PC-3 (cell line): Measurements from ENCODE around the gene TLDC2. TPM values are rescaled to one million over a fixed set of nuclear protein-coding genes. Genes with fewer than 3 reads are reported as not detected.

Experiments used
- ATAC-seq: fragments of 200-7000 bp; cut with Tn5 transposase; 2 replicates; pipeline ENCODE4 v1.9.1; 2020; ENCODE audit warnings: mild to moderate bottlenecking, moderate library complexity
- BruUV-seq: library from RNA; stranded (reverse); fragments of 400-500 nt; replicated peaks from 2 replicates; lab custom pipeline; 2021; lab: Mats Ljungman, UMichigan
- CTCF ChIA-PET: fragments of 300-600 bp; sonication (Branson Sonifier 250); formaldehyde crosslinking; loops from one replicate; lab custom pipeline; 2022; ENCODE audit warnings: antibody characterized with exemption; lab: Charles Lee
- POLR2A ChIA-PET: fragments of 300-600 bp; sonication (Branson Sonifier 250); formaldehyde crosslinking; loops from one replicate; lab custom pipeline; 2022; ENCODE audit warnings: antibody characterized with exemption; ENCODE audit not compliant: unreplicated experiment; lab: Charles Lee
- DNase-seq: peaks from one replicate; pipeline ENCODE4 v3.0.0-alpha.2; 2015
- H2AFZ ChIP-seq: fragments of 300-600 bp; sonication (generic); 2 replicates; pipeline ENCODE4 v1.6.0; 2016; ENCODE audit warnings: antibody characterized with exemption, low read length
- H3F3A ChIP-seq: fragments of 300-600 bp; sonication (generic); one replicate; pipeline ENCODE4 v1.6.0; 2017; ENCODE audit warnings: antibody characterized with exemption, low read length, control low read depth, mild to moderate bottlenecking; ENCODE audit not compliant: unreplicated experiment
- H3K27ac ChIP-seq: fragments of 300-600 bp; sonication (generic); 2 replicates; pipeline ENCODE4 v1.5.1; 2016; ENCODE audit warnings: mild to moderate bottlenecking, low read length
- H3K27me3 ChIP-seq: fragments of 300-600 bp; sonication (generic); 2 replicates; pipeline ENCODE4 v1.6.1; 2016; ENCODE audit warnings: low read length, mixed read lengths
- H3K36me3 ChIP-seq: fragments of 300-600 bp; sonication (generic); 2 replicates; pipeline ENCODE4 v1.6.1; 2016; ENCODE audit warnings: low read depth, mixed run types, low read length, mixed read lengths
- H3K4me1 ChIP-seq: fragments of 300-600 bp; sonication (generic); 2 replicates; pipeline ENCODE4 v1.5.1; 2016; ENCODE audit warnings: low read length; ENCODE audit not compliant: insufficient read depth
- H3K4me2 ChIP-seq: fragments of 300-600 bp; sonication (generic); 2 replicates; pipeline ENCODE4 v1.6.0; 2016; ENCODE audit warnings: low read length
- H3K4me3 ChIP-seq: fragments of 300-600 bp; sonication (generic); 2 replicates; pipeline ENCODE4 v1.5.1; 2016; ENCODE audit warnings: mild to moderate bottlenecking, low read length, mixed read lengths
- H3K79me2 ChIP-seq: fragments of 300-600 bp; sonication (generic); 2 replicates; pipeline ENCODE4 v1.6.1; 2017; ENCODE audit warnings: low read length, mixed read lengths
- H3K9ac ChIP-seq: fragments of 300-600 bp; sonication (generic); 2 replicates; pipeline ENCODE4 v1.6.0; 2016; ENCODE audit warnings: mild to moderate bottlenecking, low read length
- H3K9me2 ChIP-seq: fragments of 300-600 bp; sonication (generic); replicated peaks from 2 replicates; pipeline ENCODE4 v1.6.1; 2016; ENCODE audit warnings: mixed run types, low read length, mixed read lengths
- H3K9me3 ChIP-seq: fragments of 300-600 bp; sonication (generic); 2 replicates; pipeline ENCODE4 v1.6.1; 2016; ENCODE audit warnings: low read length, mixed read lengths
- H4K20me1 ChIP-seq: fragments of 300-600 bp; sonication (generic); 2 replicates; pipeline ENCODE4 v1.6.1; 2016; ENCODE audit warnings: low read length, mixed read lengths
- CTCF ChIP-seq: fragments of 300-600 bp; sonication (generic); conservative IDR thresholded peaks from 2 replicates; pipeline ENCODE4 v1.5.1; 2017; ENCODE audit warnings: antibody characterized with exemption, low read depth, mild to moderate bottlenecking, low read length
- EZH2 ChIP-seq: fragments of 300-600 bp; sonication (generic); IDR thresholded peaks from one replicate; pipeline ENCODE4 v1.6.1; 2017; ENCODE audit warnings: antibody characterized with exemption, mild to moderate bottlenecking, low read length; ENCODE audit not compliant: unreplicated experiment
- EZH2phosphoT487 ChIP-seq: fragments of 300-600 bp; sonication (generic); IDR thresholded peaks from 2 replicates; pipeline ENCODE4 v1.6.1; 2018; ENCODE audit warnings: mild to moderate bottlenecking, antibody characterized with exemption, low read length, borderline replicate concordance
- intact Hi-C: fragments of 100-400 bp; cut with micrococcal nuclease; formaldehyde crosslinking; loops from 2 replicates; pipeline ENCODE4 v1.9.0; 2023
- total RNA-seq: library from RNA; depleted of rRNA; stranded (reverse); fragments of >200 nt; gene quantifications from 2 replicates; pipeline ENCODE4 v1.2.3, GENCODE V29; 2014

The TLDC2 gene
- total RNA-seq, 1 experiment from 2014 or later = not detected

DNA sequence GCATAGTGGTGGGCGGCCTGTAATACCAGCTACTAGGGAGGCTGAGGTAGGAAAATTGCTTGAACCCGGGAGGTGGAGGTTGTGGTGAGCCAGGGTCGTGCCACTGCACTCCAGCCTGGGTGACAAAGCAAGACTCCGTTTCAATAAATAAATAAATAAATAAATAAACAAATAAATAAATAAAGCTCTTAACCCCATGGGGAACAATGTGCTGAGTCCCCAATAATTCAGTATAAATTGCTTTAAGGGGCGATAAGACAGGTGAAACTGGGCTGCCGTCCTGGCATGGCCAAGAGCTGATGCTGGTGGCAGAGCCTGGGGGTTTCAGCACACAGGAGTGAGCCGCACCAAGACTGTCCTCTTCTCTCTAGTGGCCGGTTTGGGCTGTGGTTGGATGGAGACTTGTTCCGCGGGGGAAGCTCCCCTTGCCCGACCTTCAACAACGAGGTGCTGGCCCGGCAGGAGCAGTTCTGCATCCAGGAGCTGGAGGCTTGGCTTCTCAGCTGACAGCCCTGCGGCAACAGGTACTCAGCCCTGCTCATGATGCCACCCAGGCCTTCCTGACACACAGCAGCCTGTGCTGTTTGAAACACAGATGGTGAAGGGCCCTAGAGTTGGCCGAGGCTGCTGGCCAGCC lies 13.1 kb downstream of the TLDC2 start:
- intact Hi-C loops = loop anchor here (5.0 kb wide), 1 partner anchor 52 kb away; no protein-coding TSS in a partner anchor
- no peak for TF ChIP-seq EZH2phosphoT487
- no peak for TF ChIP-seq CTCF
- TF ChIP-seq EZH2 = no peak
- no TSS peak for BruUV-seq

DNA sequence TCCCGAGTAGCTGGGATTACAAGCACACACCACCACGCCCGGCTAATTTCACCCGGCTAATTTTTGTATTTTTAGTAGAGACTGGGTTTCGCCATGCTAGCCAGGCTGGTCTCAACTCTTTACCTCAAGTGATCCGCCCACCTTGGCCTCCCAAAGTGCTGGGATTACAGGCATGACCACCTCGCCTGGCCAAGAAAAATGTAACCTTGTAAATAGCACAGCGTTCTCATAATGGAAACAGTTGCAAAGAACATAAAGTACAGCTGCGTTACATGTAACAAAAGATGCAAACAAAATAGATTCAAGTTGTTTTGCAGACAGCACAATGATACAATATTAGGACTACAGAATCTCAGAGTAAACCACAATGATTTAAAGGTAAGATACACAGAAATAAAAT lies 14.6 kb downstream of the TLDC2 start:
- TF ChIP-seq EZH2phosphoT487 = no peak
- CTCF ChIA-PET = no interaction called here
- H3F3A ChIP-seq = no peaks in the 10 kb centered on the region

More for the DNA sequence above, 13.1 kb downstream of the TLDC2 start:
- Histone ChIP-seq H2AFZ (no peak overlapping the region), H3K9me3 (no peaks in the 10 kb centered on the region), H3K9me2 (no peaks in the 10 kb centered on the region), H4K20me1 (no peaks in the 10 kb centered on the region), H3K9ac (no peak overlapping the region), H3K4me1 (peaks cover 4% of the 10 kb centered on the region; the same call in 1 of the 2 replicates), H3K36me3 (no peaks in the 10 kb centered on the region), H3K4me2 (no peak overlapping the region), H3K4me3 (no peak overlapping the region), H3K27ac (no peak overlapping the region), H3K79me2 (no peaks in the 10 kb centered on the region), H3F3A (no peaks in the 10 kb centered on the region), H3K27me3 (no peaks in the 10 kb centered on the region)
- CTCF ChIA-PET = no interaction called here
- DNase-seq (no peak), ATAC-seq (no peak)
- POLR2A ChIA-PET = no interaction called here

GRCh38 chr20:36891211-36891610 lies 15.3 kb downstream of the TLDC2 start:
- Histone ChIP-seq H3K9me2 (no peaks in the 10 kb centered on the region), H3K9me3 (no peaks in the 10 kb centered on the region), H2AFZ (no peak overlapping the region), H3F3A (no peaks in the 10 kb centered on the region), H3K27me3 (no peaks in the 10 kb centered on the region), H3K4me3 (no peak overlapping the region), H3K4me2 (no peak overlapping the region), H3K27ac (no peak overlapping the region), H4K20me1 (no peaks in the 10 kb centered on the region), H3K36me3 (no peaks in the 10 kb centered on the region), H3K79me2 (no peaks in the 10 kb centered on the region), H3K9ac (no peak overlapping the region), H3K4me1 (peaks cover 4% of the 10 kb centered on the region; the same call in 1 of the 2 replicates)
- ATAC-seq (no peak), DNase-seq (no peak)
- TF ChIP-seq CTCF (no peak), EZH2 (no peak), EZH2phosphoT487 (no peak)
- ChIA-PET POLR2A (no interaction called here), CTCF (no interaction called here)
- BruUV-seq = no TSS peak
- intact Hi-C loops = no loop called here

More for the DNA sequence above, 14.6 kb downstream of the TLDC2 start:
- no peaks in the 10 kb centered on the region for H3K9me2 ChIP-seq
- H3K27ac ChIP-seq = no peak overlapping the region
- no peaks in the 10 kb centered on the region for H3K36me3 ChIP-seq
- no peaks in the 10 kb centered on the region for H3K9me3 ChIP-seq
- BruUV-seq = no TSS peak
- no peak overlapping the region for H3K4me2 ChIP-seq
- no peaks in the 10 kb centered on the region for H4K20me1 ChIP-seq
- peaks cover 4% of the 10 kb centered on the region; the same call in 1 of the 2 replicates for H3K4me1 ChIP-seq
- H3K9ac ChIP-seq = no peak overlapping the region
- intact Hi-C loops = no loop called here
- H3K27me3 ChIP-seq = no peaks in the 10 kb centered on the region
- no peak overlapping the region for H2AFZ ChIP-seq
- H3K4me3 ChIP-seq = no peak overlapping the region
- DNase-seq = no peak
- POLR2A ChIA-PET = no interaction called here
- ATAC-seq = no peak
- H3K79me2 ChIP-seq = no peaks in the 10 kb centered on the region
